T-helper 1 cell treated with Interleukin-12 subunit alpha and Interleukin-12 subunit beta and Interleukin-4 antibody, amounts not matched to agents 30 ng/mL and 1 ng/mL, for 36 hours (primary cell): Measurements from ENCODE around the gene SIRT1. TPM values are rescaled to one million over a fixed set of nuclear protein-coding genes. Genes with fewer than 3 reads are reported as not detected.
"Not testable (repeated sequence)": the region's sequence is repeated elsewhere in the genome, so short reads cannot be mapped to it uniquely, and the experiment has no call there.

Source experiments
- intact Hi-C: fragments of 100-400 bp; cut with micrococcal nuclease; formaldehyde crosslinking; loops from one replicate; pipeline ENCODE4 v1.15.1; 2024
- total RNA-seq: library from RNA; stranded (reverse); gene quantifications from 2 replicates; pipeline ENCODE4 v1.2.3, GENCODE V29; 2022

Gene SIRT1
- total RNA-seq, 1 donor from 2014 or later, result 24.6 TPM

DNA sequence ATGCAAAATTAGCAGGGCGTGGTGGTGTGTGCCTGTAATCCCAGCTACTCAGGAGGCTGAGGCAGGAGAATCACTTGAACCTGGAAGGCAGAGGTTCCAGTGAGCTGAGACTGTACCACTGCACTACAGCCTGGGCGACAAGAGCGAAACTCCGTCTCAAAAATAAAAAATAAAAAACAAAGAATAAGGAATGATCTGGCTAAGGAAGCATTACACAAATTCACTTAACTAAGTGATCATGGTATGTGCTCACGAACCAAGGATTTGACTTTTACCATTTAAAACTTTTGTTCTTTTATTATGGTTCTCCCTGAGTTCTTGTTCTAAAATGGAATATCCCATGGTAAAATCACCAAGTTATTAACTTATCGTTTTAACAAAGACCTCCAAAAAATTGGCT, 71.2 kb downstream of the SIRT1 start:
- intact Hi-C loops, result no loop called here

DNA sequence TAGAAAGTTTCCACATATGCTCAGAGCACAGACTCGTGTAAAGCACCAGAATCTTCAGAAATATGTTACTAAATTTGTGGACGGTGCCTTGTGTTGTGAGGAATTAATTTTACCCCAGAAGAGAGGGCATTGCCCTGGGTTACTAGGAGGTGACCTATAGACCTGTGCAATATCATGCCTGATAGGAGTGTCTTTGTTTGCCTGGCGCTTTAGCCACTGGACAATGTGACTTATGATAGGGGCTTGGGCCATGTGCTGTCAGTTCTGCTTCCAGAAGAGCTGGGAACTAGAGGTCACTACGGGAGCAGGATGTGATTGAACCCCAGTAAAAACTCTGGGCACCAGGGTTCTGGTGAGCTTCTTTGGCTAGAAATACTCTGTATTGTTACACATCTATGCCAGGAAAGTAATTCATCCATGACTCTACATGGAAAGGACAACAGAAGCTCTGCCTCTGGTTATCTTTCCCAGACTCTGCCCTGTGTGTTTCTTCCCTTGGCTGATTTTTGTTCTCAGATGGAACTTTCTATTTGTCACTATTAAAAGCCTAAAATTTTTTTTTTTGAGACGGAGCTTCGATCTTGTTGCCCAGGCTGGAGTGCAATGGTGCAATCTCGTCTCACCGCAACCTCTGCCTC, 75.5 kb downstream of the SIRT1 start:
- intact Hi-C loops, result no loop called here

DNA sequence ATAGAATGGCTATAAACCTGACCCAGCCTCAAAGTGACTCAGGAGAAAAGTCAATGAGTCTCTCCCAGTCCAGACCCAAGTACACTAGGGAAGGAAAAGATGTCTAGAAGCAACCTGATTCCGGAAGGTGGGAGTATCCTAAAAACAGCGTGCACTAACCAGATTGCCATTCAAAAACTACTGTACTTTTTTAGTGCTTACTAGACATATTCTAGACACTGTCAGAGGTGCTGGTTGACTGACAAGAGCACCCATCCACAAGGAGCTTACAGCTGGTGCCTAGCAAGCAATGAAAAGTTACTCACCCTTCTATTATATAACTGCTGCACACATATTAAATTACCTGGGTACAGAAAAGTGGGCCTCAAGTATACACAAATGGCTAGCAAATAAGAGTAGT, 81.0 kb downstream of the SIRT1 start:
- intact Hi-C loops, result no loop called here

DNA sequence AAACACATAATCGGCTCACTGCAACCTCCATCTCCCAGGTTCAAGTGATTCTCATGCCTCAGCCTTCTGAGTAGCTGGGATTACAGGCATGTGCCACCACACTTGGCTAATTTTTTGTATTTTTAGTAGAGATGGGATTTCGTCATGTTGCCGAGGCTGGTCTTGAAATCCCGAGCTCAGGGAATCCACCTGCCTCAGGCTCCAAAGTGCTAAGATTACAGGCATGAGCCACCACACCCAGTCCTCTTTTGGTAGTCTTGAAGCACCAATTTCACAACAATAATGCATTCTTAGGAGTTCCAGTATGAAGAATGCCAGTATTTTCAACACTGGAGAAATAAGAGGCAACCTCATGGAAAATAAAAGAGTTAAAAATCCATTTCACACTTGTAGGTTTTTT, 81.6 kb downstream of the SIRT1 start:
- intact Hi-C loops, result not testable (repeated sequence)

Other genes with a start within 250 kb of the SIRT1 start
- not detected in 2 replicates for gene CTNNA3, start 188.5 kb upstream of the SIRT1 start, total RNA-seq
- gene DNAJC12, start 46.5 kb upstream of the SIRT1 start, total RNA-seq, result 8.7 and 9.5 TPM in 2 replicates
- 63.6 and 68.0 TPM in 2 replicates for gene HERC4, start 190.6 kb downstream of the SIRT1 start, total RNA-seq
- not detected in 2 replicates for gene MYPN, start 224.8 kb downstream of the SIRT1 start, total RNA-seq